Stimulated activated CD8-positive, alpha-beta memory T cell treated with anti-CD3 and anti-CD28 coated beads, Interleukin-4, amount 100 ng/mL, for 1 hour (primary cell): ENCODE data around the gene ANO1.

ENCODE experiments used
- DNase-seq, 2 donors: peaks; one replicate each; pipeline ENCODE4 v3.0.0-alpha.2; 2020; ENCODE audit warnings: low read depth in 2 of 2, low spot score in 1 of 2

ANO1 gene

DNA sequence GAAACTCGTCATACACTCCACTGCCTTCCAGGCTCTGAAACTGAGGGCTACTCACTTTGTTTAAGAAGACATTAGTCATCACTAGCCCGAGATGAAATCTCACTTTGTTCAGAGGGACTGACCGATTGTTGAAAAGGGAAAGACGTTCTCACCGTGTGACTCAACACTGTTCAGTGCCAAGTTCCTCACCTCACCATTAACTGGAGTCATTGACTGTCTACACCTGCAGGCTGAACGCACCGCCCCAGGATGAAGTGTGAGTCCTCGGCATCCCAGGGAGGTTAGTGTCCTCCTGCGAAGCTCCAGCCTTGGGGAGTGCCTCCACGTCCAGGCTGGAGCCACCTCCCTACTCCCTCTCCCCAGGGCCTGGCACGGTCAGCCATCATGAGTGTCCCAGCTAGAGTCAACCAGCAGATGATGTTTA is 155.4 kb downstream of the ANO1 start:
- DNase-seq = no peak

DNA sequence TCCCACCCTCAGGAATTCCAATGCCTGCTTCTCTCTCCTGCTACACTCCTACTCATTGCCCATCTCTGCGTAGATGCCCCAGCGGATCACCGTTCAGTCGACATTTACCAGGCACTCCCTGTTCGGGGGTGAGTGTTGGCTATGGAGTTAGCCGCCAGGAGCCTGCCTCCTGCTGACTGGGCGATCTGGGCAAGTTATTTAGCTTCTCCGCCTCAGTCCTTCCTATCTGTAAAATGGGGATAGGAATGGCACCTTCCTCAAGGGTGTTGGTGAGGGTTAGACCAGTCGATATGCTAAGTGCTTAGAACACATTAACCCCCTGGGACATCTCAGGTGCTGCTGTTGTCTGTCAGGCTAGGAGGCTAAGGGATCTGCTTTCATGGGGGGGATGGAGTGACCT is 155.8 kb downstream of the ANO1 start:
- DNase-seq = no peak
